NOMO-1 treated with dmso at 0.1 percent for 144 hours (cell line): Measurements from ENCODE around the gene METTL27.
"Not testable (repeated sequence)": the region's sequence is repeated elsewhere in the genome, so short reads cannot be mapped to it uniquely, and the experiment has no call there.

Experiments used
- DNase-seq: peaks from one replicate; lab custom pipeline; 2025; ENCODE audit not compliant: unreplicated experiment; lab: John Stamatoyannopoulos, UW

The METTL27 gene, protein sequence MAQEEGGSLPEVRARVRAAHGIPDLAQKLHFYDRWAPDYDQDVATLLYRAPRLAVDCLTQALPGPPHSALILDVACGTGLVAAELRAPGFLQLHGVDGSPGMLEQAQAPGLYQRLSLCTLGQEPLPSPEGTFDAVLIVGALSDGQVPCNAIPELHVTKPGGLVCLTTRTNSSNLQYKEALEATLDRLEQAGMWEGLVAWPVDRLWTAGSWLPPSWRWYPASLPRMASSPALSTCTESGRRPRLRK

DNA sequence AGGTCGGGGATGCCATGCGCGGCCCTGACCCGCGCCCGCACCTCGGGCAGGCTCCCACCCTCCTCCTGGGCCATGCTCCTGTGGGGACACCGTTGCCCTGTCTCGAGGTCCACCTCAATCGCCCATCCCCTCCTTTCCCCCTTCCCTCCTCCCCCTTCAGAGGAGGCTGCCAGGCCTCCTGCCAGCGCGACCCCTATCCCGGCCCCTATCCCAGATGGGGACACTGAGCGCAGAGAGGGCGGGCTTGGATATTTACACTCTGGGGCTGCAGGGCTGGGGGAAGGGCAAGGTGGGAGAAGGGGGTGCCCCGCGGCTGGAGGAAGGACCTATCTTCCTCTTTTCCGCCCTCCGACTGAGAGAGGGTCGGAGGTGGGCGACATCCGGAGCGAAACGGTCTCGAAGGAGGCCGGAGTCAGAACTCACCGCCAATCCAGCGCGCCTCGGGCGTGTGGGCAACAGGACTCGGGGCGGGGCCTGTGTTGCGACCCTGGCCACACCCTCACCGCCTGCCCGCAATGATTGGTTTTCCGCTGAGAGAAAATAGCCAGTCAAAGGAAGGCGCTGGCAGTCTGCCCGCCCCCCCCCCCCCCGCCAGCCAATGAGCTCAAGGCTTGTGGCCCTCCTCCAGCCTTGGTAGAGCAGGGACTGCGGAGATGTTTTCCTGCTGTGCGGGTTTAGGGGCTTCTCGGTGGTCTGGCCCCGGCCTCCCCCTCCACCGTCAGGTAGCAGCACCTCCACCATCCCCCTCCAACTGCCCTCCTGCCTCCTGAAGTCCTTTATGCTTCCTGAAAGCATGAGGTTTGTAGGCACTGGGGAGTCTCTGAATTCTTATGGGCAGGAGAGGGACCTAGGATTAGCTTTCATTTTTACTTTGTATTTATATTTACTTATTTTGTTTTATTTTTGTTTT, at the start of gene METTL27:
Gene METTL27, minus strand, starts transcription at position 450 of the 910 bp plus-strand sequence. Its CDS starts 376 bp downstream, at position 74.
- peak; percentile 100 for DNase-seq

DNA sequence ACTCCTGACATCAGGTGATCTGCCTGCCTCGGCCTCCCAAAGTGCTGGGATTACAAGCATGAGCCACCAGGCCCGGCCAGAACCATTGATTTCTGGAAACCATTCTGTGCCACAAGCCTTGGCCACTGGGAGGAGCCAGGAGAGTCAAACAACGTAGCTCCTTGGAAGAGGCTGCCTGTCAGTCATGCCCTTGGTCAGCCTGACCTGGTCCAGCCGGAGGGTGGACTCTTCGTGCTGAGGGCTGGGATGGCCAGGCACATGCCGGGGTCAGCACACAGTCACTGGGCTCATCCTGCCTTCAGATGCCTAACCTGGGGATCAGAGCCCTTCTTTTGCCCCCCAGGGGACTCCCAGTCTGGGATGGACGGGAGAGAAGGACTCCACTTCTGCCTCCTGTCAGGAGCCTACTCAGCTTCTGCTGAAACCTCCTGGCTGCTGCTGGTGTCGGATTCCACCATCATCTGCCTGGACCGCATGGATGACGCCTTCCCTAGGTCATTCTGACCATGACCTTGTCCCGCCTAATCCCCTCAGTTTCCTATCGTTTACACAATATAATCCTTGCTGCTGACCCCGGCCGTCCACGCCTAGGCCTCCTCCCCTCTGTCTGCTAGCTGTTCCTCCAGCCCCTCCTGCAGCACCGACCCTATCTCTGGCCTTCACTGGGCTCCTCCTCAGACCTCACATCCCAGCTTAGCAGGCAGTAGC, 49.0 kb upstream of the METTL27 start:
- DNase-seq: no peak

DNA sequence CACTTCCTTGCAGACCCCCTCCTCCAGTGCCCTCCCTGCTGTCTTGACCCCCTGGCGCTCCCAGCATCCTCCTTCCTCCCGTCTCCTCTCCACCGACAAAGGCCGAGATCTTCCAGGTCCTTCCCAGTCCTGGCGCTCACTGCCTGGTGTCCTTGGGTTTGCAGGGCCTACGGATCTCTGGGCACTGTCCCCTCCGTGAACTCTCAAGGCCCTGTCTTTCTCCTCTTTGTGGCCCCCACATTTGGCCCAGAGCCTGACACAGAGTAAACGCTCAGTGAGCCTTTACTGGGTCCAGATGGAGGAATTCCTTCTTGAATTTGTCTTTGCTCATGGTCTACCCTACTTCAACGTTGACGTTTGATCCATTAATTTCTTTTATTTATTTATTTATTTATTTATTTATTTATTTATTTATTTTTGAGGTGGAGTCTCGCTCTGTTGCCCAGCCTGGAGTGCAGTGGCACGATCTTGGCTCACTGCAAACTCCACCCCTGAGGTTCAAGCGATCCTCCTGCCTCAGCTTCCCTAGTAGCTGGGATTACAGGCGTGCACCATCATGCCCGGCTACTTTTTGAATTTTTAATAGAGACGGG, 48.3 kb upstream of the METTL27 start:
- no peak for DNase-seq

DNA sequence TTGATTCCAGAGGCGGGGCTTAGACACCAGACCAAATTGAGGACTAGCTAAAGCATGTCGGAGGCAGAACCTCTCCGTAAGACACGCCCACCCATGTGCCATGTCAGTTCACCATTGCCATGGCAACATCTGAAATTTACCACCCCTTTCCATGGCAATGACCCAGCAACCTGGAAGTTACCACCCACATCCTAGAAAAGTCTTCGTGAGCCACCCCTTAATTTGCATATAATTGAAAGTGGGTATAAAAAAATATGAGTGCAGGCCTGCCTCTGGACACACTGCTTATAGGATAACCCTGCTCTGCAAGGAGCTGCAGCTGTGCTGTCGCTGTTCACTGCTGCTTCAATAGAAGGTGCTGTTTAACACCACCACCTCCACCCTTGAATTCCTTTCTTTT, 46.6 kb upstream of the METTL27 start:
- no peak for DNase-seq

DNA sequence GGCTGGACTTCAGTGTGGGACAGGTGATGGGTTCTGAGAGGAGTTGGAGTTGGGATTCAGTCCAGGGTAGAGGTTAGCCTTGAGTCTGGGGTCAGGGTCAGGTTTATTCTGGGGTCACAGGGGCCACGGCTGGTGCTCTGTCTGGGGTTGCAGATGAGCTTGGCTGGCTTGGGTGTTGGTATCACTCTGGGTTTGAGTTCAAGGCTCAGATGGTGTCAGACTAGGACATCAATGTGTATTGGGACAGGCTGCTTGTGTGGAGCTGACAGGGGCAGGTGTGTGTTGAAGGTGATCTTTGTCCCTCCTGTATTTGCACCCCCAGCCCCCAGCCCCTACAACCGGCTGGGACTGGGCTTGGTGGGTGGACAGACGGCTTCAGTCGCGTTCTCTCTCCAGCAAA, 45.4 kb upstream of the METTL27 start:
- no peak for DNase-seq

DNA sequence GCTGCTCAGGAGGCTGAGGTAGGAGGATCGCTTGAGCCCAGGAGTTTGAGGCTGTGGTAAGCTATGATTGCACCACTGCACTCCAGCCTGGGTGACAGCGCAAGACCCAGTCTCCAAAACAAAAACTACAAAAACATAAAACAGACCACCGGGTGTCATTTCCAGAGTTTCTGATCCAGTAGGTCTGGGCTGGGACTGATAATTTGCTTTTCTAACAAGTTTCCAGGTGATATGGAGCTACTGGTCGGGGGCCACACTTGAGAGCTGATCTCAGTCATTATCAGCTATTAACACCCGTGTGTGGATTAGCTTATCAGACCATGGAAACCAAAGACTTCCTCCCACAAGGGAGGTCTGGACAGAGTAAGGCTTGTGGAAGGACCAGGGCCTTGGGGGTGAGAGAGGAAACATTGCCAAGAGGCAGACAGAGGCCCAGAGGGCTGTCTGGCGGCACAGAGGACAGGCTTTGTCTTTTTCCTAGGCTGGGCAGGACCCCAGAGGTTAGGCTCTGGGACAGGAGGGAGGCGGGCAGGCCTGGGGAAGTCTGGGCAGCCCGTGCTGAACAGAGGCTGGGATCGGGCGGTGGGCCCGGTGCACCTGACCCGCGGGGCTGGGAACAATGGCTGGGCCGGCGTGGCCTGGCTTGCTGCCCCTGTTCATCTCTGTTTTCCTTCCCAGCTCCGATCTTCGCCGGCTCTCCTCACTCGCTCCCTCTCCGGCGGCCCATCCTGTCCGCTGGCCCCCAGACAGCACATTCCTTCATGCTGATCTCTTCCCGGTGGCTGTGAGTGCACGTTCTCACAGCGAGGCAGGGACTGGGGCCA, 43.9 kb upstream of the METTL27 start:
- no peak for DNase-seq

DNA sequence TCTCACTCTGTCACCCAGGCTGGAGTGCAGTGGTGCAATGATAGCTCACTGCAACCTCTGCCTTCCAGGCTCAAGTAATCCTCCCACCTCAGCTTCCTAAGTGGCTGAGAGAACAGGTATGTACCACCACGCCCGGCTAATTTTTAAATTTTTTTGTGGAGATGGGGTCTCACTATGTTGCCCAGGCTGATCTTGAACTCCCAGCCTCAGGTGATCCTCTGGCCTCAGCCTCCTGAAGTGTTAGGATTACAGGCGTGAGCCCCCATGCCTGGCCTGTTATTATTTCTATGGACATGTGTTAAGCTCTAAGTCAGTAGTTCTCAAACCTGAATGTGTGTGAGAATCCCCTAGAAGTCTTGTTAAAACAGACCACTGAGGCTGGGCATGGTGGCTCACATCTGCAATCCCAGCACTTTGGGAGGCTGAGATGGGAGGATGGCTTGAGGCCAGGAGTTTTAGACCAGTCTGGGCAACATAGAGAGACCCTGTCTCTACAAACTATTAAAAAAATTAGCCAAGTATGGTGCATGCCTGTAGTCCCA, 43.2 kb upstream of the METTL27 start:
- no peak for DNase-seq

DNA sequence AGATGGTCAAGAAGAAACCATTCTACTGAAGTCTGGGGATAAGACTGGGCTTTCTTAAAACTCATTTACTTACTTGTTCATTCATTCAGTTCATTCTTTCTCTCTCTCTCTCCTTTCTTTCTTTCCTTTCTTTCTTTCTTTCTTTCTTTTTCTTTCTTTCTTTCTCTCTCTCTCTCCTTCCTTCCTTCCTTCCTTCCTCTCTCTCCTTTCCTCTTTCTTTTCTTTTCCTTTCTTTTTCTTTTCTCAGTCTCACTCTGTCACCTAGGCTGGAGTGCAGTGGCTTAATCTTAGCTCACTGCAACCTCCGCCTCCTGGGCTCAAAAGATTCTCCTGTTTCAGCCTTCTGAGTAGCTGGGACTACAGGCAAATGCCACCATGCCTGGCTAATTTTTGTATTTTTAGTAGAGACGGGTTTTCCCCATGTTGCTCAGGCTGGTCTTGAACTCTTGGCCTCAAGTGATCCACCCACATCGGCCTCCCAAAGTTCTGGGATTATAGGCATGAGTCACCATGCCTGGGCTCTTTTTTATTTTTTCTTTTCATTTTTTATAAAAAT, 42.6 kb upstream of the METTL27 start:
- DNase-seq: not testable (repeated sequence)

DNA sequence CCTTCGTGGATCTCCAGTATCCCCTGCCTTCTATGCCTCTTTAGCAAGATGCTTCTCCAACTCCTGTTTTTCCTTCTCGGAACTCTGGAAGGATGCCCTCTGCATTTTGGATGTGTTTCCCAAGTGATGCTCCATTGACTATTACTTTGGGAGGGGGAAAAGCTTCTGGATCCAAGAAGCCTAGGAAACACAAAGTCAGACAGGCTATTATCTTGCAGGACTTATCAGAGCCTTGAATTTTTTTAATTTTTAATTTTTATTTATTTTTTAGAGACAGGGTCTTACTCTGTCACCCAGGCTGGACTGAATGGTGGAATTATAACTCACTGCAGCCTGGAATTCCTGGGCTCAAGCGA, 39.7 kb upstream of the METTL27 start:
- DNase-seq: no peak

DNA sequence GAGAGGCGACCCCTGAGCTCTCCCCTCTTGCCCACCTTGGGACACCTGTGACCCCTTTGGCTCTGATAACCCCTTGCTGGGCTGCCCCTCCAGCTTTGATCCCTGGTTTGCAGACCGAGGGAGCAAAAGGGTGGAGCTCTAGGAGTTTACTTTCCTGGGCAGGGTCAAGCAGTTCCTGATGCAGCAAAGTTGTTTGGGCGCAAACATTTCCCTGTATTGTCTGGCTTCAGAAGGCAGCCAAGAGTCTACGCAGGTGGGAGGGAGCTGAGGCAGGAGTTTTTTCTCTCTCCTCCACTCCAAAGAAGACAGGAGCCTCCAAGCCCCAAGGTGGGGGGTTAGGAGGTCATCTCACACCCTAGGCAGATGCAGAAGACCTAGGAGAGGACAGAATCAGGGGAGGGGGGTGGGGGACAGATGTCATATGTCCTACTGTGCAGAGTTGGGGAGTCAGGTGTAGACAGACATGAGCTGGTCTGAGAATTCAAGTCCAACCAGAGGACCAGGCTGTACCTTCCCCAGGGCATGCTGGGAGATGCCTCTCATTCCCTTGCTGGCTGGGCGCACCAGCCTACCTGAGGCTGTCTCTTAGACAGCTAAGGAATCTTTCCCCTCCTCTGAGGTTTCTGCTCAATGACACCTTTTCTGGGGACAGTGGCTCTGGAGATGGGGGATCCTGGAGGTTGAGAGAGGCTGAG, 39.2 kb upstream of the METTL27 start:
- no peak for DNase-seq

DNA sequence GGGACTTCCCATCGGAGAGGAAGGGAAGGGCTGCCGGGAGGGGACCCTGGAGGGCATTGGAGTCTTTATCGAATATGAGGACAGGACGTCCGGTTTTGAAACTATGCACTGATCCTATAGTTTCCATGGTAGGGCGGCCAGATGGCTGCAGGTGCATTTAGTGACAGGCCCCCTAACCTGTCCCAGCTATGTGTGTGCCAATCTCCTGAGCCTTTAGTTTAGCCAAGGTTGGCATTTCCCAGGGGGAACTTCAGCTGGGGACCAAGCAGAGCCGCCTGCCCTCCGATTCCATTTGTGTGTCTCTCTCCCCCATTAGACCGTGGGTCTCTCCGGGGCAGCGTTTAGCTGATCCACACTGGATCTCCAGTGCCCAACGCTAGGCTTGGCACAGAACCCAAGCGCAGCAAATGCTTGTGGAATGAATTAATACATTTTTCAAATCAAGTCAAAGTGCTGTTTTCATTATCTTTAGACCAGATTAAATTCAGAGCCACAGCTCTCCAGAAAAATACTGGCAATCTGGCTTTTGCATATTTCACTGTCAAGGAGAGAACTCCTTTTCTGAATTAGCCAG, 38.5 kb upstream of the METTL27 start:
- no peak for DNase-seq

DNA sequence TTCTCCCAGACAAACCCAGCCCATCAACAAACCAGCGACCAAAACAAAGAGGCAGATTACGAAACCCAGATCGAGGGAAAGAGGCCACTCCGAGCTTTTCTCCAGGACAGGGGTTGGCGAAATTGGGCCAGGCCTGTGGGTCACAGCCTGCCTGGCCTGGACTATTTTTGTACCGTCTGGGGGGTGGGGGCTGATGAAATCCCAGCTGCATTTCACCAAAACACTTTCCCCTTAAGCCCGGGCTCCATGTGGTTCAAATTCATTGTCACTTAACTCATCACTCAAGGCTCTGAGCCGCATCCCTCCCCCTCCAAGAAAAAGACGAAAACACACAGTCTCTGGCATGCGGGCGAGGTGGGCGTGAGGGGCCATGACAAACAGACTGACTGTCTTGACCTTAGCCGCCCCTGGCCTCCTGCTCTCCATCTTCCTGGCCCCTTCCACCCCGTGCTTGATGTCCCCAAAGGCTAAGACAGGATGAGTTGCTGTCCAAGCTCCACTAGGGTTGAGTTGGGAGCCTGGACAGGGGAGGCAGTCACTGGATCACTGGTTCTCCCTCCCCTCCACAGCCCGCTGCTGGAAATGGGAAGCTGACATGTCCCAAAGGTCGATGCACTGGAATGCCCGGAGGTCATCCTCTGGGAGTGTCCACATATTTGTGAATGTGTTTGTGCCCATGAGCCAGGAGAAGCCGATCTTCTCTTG, 37.8 kb upstream of the METTL27 start:
- no peak for DNase-seq

DNA sequence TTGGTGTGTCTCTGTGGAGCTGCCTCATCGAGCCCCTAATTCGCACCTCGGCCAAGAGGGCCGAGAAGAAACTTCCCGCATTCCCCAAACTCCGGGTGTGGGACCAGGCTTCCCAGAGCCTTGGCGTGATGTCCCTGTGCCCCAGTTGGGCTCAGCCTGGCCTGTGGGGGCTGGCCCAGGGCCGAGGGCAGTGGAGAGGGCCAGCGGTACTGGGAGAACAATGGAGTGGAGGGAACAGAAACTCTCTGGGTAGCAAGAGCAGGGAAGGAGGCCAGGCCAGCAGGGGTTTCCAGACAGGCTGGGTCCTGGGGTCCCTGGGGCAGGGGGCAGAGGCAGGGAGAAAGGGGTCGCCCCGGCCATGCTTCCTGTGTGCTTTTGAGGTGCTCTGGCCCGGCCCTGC, 34.7 kb upstream of the METTL27 start:
- no peak for DNase-seq

DNA sequence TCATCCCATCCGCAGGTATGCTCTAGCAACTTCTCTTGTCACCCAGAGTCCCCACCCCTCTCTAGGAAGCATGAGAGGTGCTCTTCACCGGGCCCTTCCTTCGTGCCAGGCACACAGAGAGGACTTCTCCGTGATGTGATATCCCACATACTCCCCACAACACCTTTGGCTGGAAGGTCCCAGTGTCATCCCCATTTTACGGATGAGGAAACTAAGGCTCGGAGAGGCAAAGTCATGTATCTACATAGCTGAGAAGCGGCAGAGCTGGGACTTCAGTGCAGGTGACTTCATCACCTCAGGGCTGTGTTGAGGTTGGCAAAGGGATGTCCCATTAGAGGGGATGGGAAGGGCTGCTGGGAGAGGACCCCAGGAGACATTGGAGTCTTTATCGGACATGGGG, 34.0 kb upstream of the METTL27 start:
- no peak for DNase-seq

DNA sequence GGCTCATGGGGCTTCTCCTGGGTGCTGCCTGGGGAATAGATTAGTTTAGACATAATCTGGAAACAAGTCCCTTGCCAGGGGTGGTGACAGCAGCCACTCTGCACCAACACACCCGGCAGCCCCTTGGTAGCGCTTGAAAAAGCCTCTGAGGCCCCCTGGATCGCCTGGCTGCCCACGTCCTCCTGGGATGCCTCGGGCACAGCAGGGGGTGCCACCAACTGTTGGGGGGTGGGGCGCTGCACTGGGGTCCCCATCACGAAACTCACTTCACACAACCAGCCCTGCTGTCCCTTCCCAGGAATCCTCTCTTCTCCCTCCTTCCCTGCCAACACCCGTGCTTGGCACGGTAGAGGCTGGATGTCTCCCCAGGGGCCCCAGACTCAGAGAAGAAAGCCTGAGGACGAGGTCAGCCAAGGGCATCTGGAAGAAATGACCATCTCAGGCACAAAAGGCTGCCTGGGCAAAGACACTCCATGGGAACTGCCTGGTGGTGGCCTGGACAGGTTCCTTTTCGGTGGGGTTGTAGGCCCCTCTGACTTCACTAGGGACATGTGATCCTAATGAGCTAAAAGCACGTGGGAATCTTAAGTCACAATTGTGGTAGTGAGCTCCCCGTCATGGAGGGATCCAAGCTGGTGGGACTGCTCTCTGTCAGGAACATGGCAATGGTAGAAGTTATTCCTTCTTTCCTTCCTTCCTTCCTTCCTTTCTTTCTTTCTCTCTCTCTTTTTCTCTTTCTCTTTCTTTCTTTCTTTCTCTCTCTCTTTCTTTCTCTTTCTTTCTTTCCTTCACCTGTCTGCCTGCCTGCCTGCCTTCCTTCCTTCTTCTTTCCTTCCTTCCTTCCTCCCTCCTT, 30.0 kb upstream of the METTL27 start:
- no peak for DNase-seq

DNA sequence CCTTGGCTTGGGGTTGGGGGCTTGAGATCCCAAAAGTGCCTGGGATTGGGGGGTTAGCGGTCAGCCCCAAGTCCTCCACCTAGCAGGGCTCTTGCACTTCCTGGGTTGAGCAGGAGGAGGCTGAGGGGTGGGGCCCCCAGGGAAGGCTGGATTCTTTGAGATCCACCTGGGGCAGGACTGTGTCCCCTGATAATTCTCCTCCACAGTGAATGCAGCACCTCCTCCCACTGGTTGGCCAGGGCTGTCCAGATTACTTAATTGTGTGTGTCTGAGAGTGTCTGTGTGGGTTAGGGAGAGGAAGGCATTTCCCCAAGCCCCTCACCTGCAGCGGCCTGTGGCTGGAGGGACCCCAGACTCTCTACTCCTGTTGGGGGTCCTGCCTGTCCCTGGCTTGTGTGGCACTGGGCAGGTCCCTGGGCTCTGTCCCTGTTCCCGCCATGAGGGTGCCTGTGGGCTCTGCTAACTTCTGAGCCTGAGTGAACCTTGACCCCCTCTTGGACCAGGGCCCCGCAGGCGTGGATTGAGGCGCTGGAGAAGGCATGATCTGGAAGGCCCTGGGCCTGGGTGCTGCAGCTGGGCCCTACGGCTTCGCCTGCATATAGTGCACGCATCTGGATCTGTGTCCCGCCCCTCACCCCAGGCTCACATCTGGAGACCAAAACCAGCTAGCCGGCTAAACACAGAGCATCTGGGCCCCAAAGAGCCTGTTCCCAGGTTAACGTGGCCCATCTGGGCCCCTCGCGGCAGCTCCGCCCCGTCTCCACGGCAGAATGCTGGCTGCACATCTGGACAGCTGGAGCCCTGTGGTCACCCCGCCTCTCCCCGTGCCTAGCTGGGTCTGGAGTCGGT, 29.1 kb upstream of the METTL27 start:
- DNase-seq: no peak

DNA sequence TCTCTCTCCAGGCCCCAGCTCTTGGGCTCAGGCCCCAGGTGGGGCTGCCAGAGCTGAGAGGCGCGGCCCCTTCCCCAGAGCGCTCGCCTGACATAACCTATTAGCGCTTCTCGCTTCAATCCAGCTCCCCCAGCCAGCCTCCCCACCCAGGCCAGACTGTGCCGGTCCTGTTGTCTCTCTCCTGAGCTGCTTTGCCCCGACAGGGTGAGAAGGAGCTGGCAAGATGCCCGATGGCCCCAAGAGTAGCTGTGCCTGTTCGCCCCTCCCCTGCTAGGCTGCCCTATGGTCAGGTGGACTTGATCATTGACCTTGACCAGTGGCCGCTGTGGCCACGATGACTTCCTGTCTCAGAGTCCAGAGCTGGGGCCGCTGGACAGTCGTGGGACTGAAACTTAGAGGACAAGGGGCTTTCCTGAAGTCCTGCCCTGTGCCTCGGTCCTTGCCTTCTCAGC, 27.8 kb upstream of the METTL27 start:
- no peak for DNase-seq
